Measurements from ENCODE around the gene CDA. TPM values are rescaled to one million over a fixed set of nuclear protein-coding genes. Genes with fewer than 3 reads are reported as not detected.
"Not testable (repeated sequence)": the region's sequence is repeated elsewhere in the genome, so short reads cannot be mapped to it uniquely, and the experiment has no call there.

Gene CDA
- total RNA-seq, 1 donor from 2014 or later = 3.4 TPM

DNA sequence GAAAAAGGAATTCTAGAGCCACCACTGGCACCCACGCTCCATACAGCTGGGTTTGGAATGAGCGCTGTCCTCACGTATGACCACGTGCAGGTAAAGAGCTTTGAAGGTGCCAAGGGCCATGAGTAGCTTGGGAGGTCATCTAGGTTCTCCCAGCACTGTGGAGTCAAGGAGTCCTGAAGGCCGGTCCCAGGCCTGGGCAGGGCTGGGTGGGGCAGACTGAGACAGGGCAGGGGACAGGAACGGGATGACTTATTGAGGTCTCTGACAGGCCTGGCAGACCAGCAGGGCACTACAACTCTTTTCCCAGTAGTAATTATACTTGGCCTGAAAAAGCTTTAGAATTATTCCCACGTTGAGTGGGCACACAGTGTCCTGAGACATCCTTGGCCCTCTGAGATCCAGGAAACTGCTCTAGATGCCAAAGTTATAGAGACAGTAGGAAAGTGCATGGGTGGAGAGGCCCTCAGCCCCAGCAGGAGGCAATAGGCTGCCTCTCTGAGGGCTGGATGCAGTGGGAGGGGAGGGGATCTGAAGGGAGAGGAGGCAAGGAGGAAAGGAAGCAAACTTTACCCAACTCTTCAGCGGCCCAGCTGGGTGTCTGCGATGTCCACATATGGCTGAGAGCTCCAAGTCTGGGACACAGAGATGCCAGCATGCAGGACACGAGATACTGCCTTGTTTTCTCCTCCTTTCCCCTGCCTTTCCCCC lies 1.8 kb upstream of the CDA start:
- DNase-seq (ENCODE audit: extremely low read depth, low read depth, low spot score) = no peak

DNA sequence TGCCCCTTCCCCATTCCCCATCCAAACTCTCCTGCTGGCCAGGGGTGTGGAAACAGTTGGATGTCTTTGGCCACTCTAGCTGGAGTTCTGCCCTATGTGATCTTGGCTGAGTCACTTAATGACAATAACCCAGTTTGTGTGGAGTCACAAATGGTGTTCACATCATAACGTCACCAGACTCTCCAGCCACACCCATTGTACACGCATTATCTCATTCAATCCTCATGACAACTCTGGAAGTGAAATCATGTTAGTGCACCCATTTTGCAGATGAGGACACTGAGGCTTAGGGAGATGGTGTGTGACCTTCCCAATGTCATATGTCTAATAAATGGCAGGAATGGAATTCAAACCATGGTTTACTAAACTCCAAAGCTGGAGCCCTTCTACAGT lies 1.2 kb upstream of the CDA start:
- DNase-seq (ENCODE audit: extremely low read depth, low read depth, low spot score) = no peak

DNA sequence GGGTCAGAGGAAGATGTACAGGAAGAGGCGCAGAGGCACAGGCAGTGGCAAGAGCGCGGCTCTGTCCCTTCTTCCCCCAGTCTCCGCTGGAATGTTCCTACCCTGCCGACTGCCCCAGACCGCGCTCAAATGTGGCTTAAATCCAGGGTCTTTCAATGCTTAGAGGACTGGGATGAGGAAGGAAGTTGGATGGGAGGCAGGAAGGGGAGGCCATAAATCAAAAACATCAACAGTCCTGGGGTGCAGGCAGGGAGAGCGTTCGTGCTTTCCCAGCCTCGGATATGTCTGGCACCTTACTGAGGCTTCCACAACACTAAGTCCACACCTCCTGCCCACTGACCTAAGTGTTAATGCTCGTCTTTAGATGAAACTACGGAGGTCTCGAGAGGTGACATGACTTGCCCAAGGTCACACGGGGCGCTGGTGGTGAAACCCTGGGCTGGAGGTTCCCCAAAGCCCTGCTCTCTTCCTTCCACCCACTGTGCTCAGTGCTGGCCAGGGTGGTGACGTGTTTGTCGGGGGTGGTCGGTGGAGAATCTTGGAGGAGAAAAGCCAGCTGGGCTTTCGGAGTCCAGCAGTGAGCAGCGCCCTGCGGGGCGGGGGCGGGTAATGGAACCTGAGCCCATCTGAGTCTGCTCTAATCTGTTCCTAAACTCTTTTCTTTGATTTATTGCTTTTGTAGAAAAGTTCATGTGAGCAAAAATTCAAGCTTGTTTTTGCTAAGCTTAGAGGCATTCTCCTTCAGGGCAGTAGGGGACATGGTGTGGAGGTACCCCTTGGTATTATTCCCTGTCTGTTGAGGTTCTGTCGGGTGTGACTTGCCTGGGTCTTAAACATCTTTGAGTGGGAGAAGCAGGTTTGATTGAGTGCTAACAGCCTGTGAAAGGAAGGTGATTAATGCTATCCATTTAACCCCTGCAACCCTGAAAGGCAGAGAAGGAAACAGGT lies 708 bp downstream of the CDA start:
- DNase-seq (ENCODE audit: extremely low read depth, low read depth, low spot score) = no peak

DNA sequence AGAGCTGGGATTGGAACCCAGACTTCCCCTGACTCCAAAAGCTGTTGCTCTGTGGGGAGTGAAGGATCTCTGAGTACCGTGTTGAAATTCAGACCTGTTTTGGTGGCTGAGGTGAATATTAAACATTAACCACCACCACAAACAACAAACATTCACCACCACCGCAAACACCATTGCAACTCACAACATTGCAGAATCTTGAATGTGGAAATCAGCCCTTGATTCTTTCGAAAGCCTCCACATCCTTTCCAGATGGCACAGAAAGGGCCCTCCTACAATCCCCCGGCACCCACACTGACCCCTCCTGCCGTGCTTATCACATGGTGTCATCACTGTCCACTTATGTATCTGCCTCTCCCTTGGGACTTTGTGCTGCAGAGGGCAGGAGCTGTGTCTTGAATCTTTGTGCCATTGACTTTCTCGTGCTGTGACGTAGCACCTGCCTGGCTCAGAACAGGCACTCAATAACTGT lies 1.4 kb downstream of the CDA start:
- DNase-seq (ENCODE audit: extremely low read depth, low read depth, low spot score) = no peak

DNA sequence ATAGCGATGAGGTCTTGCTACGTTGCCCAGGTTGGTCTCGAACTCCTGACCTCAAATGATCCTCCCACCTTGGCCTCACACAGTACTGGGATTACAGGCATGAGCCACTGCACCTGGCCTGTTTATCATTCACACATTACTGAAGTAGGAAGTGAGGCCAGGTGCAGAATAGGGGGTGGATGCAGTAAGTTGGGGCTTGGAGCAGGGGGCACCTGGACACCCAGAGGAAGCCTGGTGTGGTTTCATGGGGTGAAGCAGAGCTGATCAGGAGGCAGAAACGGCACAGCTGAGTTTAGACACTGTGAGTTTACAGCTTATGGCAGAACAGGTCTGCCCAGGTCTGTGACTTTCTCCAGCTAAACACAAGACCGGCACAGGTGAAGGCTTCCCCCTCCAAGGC lies 4.9 kb downstream of the CDA start:
- no peak for DNase-seq (ENCODE audit: extremely low read depth, low read depth, low spot score)

DNA sequence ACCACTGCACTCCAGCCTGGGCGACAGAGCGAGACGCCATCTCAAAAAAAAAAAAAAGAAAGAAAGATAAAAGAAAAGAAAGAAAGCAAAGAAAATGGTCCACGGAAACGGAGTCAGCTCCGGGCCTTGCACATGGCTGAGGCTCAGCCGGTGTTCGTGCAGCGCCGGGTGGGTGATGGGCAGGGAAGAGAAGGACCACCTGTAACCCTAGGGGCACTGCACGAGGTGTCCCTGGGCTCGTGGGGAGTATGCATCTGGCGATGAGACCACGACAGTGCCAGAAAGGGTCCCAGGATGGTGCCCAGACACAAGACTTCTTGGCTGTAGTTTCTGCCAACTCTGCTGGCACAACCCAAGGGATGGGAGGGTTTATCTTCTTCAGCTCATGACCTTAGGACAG lies 5.8 kb downstream of the CDA start:
- DNase-seq (ENCODE audit: extremely low read depth, low read depth, low spot score) = no peak

DNA sequence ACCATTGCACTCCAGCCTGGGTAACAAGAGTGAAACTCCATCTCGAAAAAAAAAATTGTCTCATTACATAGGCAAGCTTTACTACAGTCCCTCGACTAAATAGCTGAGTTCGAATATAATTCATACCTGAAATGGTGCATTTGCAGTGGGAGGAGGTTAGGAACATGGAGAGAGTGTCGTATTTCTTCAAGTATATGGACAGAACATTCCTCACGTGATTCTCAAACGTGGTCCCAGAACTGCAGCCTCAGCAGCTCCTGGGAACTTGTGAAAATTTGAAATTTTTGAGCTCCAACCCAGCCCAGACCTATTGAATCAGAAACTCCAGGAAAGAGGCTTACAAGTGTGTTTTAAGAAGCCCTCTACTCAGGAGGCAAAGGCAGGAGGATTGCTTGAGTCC lies 7.2 kb downstream of the CDA start:
- no peak for DNase-seq (ENCODE audit: extremely low read depth, low read depth, low spot score)

DNA sequence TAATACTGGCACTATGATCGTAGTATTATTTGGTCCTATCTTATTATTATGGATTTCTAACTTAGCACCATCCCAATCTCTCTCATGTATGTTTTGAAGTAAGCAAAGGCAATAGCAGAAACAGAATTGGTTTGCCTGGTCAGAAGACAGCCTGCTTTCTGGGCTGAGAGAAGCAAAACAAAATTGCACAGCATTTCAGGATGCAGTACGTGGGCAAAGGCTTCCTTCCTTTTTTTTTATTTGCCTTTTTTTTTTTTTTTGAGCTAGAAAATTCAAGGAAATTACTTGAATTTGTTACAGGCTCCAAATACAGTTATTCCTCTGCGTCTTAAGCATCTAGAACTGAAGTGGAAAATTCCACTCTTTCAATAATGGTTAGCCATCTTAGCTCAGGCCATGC lies 8.8 kb downstream of the CDA start:
- DNase-seq (ENCODE audit: extremely low read depth, low read depth, low spot score) = no peak

DNA sequence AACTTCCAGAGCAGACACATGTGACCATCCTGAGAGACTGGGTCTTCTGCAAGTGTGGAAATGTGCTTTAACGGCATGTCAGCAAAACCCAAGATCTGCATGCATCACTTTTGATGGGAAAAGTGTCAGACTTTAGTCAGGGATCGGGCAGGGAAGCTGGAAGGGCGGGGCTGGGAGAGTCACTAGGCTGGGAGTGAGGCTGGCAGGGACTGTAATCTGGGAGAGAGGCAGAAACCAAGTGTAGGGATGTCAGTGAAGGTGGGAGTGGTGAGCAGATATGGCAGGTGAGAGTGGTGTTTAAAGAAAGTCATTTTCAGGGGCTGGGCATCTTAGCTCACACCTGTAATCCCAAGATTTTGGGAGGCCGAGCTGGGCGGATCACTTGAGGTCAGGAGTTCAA lies 11.3 kb downstream of the CDA start:
- no peak for DNase-seq (ENCODE audit: extremely low read depth, low read depth, low spot score)

DNA sequence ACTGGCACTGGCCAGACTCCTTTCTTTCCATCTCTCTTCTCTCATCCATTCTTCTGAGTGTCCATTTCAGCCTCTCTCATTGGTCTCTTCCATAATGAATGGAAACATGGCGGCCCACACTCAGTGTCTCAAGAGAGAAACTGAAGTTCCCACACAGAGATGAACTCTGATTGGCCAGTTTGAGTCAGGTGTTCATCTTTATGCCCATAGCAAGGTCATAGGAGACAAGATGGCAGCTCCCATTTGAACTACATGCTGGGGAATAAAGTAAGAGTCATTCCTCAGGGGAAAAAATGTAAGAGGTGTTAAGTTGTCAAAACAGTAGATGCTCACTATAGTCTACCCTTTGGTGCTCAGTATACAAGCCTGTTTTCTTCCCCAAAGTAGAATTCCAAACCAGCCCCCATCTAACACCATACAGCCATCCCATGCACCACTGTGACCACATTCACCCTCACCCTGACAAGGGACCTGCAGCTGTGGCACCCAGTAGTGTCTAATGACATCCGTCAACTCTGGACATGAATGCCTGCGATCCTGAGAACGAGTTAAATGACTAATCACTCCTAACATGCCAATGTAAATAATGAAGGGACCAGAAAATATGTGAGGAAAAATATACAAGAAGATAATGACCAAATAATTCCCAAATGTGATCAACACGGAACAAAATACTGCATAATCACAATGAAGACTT lies 12.4 kb downstream of the CDA start:
- DNase-seq (ENCODE audit: extremely low read depth, low read depth, low spot score) = no peak

DNA sequence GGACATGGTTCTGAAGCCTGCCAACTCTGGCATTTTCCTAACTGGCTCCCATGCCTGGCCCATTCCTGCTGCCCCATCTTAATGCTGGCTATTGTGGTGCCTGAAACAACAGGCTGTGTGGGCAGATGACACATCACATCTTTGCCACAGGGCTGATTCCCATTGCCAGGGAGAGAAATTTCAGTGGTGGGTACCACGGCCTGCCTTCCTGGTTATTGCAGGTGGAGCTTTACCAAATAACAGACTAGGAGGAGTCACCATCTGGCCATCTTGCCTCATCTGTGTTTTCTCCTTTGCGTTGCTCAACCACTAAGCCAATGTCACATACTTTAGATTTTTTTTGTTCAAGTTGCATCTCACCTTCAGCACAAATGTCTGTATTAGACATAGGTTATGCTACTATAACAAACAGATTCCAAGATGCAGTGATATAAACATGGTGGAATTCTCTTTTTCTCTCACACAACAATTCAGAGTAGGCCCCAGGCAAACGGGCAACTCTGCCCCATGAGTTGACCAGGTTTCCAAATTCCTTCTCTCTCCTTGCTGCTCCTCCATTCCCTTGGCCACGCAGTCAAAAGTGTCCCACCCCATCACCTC lies 14.1 kb downstream of the CDA start:
- DNase-seq (ENCODE audit: extremely low read depth, low read depth, low spot score) = no peak

DNA sequence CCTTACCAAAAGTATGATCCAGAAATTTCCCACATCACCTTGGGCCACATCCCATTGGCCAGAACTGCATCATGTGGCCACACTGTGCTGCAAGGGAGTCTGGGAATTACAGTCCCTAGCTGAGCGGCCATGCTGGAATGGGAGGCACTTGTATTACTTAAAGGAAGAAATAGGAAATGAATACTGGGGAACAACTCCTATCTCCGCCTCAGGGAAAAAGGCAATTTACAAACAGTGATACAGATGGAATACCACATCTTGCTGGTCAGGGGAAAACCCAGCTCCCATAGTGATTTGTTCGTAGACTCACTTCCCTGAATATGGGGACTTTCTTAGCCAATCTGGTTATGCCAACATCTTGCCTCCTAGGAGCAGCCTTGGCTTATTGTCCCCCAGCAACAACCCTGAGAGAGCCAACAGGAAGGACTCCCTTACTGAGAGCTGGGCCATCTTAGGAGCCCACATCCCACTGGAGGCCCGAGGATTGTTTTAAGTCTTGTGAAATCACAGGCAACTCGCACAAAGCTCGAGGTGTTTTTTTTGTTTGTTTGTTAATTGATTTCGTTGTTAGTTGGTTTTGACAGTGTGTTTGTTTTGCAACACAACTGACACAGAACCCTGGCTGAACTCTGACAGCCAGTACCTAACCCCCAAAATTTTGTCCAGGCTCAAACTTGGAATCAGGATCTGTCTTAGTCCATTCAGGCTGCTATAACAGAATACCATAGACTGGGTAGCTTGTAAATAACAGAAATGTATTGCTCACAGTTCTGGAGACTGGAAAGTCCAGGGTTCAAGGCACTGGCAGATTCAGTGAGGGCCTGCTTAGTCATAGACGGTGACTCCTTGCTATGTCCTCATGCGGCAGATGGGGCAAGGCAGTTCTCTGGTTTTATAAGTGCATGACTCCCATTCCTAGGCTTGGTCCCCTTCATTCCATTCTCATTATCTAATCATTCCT lies 14.9 kb downstream of the CDA start:
- DNase-seq (ENCODE audit: extremely low read depth, low read depth, low spot score) = no peak

DNA sequence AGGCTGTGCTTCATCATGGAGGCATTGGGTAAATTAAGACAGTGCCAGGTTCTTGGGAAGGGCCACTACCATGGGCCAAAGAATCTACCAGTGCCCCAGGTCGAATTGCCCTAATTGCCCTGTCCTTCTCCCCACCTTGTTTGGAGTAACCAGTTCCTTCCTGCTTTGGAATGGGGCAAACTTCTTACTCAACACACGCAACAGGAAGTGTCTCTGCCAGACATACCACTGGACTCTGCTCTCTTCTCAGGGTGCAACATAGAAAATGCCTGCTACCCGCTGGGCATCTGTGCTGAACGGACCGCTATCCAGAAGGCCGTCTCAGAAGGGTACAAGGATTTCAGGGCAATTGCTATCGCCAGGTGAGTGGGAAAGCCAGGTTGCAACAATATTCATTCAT lies 15.8 kb downstream of the CDA start:
- DNase-seq (ENCODE audit: extremely low read depth, low read depth, low spot score) = no peak

DNA sequence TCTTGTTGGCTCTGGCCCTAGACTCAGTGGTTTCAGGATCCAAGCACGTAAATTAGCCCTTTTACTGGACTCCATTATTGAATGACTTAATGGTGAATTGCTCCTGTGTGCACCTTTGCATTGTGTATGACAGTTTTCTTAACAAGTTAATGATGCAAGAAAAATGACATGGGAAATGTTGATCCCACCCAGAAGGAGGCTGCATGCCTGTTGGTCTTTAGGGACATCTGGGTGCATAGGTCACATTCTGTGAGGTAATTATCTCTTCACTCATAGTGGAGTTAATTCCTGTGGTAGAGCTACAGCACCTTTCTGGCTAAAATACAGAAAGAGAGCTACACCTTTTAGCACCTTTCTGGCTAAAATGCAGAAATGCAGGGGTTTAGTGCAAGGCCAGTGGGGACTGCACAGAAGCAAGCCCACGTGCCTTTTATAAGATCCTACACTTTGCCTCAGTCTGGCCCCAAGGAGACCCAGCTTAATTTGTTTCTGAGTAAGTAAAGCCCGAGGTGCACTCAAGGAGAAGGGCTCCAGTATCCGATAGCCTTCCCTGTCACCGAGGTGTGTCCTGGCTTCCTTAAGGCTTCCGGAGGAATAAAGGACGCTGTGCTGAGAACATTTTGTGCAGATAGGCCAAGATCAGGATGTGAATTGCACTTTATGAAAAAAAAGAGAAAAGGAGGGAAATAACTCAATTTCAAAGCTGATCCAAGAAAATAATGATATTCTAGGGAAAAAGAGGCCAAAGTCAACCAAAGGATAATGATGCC lies 18.1 kb downstream of the CDA start:
- DNase-seq (ENCODE audit: extremely low read depth, low read depth, low spot score) = not testable (repeated sequence)

DNA sequence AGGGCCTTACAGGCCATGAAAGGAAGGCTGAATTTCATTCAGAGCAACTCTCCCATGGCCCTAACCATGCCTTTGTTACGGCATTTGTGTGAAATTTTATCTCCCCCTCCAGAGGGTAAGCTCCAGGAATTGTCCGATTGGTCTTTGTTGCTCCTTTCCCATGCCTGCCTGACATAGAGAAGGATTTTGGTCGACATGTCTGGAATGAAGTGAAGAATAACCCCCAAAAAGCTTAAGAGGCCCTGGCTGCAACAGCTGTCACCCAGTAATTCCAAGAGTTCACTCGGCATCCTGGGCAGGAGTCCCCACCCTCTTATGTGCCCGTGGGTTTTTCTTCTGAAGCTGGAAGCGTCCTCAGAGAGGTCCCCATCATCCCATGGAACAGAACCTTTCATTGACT lies 20.6 kb downstream of the CDA start:
- DNase-seq (ENCODE audit: extremely low read depth, low read depth, low spot score) = no peak

DNA sequence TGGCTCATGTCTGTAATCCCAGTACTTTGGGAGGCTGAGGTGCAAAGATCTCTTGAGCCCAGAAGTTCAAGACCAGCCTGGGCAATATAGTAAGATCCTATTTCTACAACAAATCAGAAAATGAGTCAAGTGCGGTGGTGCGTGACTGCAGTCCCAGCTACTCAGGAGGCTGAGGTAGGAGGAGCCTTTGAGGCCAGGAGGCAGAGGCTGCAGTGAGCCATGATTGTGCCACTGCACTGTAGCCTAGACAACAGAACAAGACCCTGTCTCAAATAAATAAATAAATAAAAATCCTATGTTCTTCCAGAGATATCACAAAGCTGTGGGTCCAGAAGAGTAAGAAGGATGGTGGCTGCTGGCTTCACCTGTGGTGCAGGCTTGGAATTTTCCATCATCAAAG lies 22.1 kb downstream of the CDA start:
- no peak for DNase-seq (ENCODE audit: extremely low read depth, low read depth, low spot score)

DNA sequence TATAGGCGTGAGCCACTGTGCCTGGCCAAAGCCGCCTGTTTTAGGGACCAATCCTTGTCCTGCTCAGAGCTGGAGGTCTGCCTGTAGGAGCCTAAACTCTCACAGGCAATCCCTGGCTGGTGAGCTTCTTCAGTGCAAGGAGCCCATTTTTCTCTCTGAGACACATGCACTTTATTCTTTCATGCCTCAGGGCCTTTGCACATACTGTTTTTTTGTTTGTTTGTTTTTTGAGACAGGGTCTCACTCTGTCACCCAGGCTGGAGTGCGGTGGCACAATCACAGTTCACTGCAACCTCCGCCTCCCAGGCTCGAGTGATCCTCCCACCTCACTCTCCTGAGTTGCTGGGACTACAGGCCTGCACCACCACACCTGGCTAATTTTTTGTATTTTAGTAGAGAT lies 22.8 kb downstream of the CDA start:
- no peak for DNase-seq (ENCODE audit: extremely low read depth, low read depth, low spot score)

DNA sequence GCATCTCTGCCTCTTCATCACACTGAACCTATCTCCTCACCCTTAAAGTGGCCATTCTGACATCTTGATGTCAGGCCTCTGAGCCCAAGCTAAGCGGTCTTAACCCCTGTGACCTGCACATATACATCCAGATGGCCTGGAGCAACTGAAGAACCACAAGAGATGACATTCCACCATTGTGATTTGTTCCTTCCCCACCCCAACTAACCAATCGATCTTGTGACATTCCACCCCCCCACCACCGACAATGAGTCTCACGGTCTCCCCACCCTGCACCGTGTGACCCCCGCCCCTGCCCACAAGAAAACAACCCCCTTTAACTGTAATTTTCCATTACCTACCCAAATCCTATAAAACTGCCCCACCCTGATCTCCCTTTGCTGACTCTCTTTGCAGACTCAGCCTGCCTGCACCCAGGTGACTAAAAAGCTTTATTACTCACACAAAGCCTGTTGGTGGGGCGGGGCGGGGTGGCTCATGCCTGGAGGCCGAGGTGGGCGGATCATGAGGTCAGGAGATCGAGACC lies 23.4 kb downstream of the CDA start:
- no peak for DNase-seq (ENCODE audit: extremely low read depth, low read depth, low spot score)

DNA sequence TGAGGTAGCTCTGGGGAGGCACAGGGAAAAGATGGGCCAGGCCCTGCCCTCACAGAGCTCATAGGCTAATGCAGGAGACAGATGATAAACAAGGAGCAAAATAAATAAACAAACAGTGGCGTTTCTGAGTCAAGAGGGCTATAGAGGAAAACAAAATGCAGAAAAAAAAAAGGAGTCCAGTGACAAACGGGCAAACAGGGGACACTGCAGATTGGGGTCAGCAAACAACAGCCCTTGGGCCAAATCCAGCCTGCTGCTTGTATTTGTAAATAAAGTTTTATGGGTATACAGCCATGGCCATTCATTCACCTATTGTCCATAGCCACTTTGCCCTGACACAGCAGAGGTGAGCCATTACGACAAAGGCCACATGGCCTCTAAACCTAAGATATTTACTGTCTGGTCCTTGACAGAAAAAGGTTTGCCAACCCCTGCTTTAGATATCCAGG lies 25.3 kb downstream of the CDA start:
- no peak for DNase-seq (ENCODE audit: extremely low read depth, low read depth, low spot score)
